Measurements from ENCODE around the gene PCCA. TPM values are rescaled to one million over a fixed set of nuclear protein-coding genes. Genes with fewer than 3 reads are reported as not detected.
"Not testable (repeated sequence)": the region's sequence is repeated elsewhere in the genome, so short reads cannot be mapped to it uniquely, and the experiment has no call there.

Gene PCCA
- total RNA-seq, 1 donor from 2014 or later, result 200 TPM

GRCh38 chr13:100512422-100512821 is 423.5 kb downstream of the PCCA start:
- DNase-seq, result no peak

DNA sequence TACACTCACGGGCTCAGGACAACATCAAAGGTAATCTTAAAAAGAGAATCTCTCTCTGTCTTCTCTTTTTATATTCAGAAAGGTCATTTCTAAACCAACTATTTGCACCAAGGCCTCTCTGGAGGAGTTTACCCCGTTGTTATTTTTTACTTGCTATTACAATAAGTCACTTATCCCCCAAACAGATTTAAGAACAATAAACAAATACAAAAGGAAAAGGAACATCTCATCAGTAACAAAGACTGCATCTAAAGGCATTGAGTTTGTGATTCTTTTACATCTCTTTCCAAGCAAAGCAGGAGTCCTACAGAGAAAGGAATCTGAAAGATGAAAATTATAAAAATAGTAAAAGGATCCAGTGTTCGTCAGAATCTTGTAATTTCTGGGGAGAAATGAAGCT is 424.3 kb downstream of the PCCA start:
- DNase-seq, result no peak

DNA sequence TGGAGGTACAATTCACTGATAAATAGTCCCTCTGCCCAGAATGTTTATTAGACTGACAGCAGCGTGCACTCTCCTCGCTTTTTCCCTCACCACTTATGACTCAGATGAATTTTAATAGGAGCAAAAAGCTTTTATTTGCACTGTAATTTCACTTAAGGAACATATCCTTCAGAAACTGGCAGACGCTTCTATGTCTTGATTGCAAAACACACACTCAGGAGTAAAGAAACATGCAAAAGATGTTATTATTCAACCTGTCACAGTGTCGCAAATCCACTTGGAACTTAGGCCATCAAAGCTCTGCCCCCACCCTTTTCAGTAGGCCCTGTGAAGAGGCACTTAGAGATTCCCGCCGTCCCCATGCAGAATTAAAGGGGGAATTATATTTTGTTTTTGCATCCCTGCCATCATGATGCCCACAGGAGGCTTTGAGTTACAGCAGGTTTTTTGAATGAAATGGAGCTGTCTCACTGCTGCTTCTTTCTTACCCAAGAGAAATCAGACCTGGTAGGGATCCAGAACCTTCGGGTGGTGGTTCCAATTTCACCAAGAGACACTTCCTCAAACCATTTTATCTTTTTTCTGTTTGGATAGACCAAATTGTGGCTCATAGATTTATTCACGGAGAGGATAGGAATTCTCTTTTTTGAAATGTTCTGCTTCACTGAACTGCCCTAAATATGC is 425.2 kb downstream of the PCCA start:
- DNase-seq, result no peak

DNA sequence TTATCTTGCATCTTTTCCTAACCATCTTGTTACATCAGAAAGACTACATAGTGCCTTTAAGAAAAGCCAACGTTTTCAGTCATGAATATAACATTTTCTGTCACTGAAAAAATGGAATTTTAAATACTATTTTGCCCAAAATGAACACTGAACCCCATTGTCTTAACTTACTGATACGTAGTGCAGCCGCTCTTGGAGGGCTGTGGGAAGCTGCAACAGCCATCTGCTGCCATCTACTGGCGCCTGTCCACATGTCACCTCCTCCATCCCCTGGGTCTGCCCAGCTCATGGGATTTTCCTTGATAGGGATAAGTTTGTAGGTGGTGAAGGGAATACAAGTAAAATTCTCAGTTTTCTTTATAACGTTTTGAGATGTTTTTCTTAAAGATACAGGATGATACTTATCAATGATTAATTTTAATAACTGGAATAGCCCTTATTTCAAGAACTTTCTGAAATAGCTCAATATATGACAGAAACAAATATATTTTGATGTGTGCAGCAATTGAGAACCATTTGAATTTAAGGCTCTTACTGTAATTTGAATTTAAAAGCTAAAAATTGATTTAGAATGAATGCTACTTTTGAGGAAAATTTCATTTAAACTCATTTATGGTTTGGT is 426.0 kb downstream of the PCCA start:
- DNase-seq, result peak; percentile 69

DNA sequence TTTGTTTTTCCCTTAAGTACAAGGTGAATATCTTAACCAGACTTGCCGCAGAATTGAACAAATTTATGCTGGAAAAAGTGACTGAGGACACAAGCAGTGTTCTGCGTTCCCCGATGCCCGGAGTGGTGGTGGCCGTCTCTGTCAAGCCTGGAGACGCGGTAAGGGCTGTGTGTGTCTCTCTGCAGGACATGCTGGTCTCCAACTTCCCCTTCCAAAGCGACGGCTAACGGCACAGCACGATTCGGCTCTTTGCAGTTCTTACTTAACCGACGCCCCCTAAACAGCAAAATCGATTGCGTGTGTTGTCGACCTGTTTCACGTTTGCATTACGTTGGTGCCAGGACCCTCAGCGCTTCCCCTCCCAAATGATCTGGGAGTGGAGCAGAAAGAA is 426.5 kb downstream of the PCCA start:
- no peak for DNase-seq

DNA sequence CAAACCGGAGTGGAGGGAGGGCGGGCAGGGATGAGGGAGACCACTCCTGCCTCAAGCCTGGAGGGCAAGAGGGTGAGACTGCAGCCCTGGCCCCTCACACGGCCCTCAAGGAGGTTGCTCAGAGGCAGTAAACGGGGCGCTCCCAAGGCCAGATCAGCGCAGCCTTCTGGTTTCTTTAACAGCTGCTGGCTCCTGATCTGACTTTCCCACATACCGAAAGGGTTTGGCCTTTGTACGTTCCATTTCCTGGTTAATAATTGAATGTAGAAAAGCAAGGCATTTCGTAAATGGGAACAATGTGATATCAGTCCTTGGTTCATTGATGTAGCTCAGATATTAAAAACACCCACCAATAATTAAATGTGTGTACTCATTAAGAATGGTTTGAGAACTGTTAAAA is 428.2 kb downstream of the PCCA start:
- DNase-seq, result no peak

GRCh38 chr13:100517728-100518127 is 428.8 kb downstream of the PCCA start:
- no peak for DNase-seq

GRCh38 chr13:100518394-100519062 is 429.6 kb downstream of the PCCA start:
- no peak for DNase-seq

GRCh38 chr13:100519626-100520025 is 430.7 kb downstream of the PCCA start:
- no peak for DNase-seq

- DNase-seq, result no peak
Measured at GRCh38 chr13:100520936-100521850, 432.3 kb downstream of the PCCA start.

- no peak for DNase-seq
Measured at GRCh38 chr13:100521851-100522617, 433.1 kb downstream of the PCCA start.

DNA sequence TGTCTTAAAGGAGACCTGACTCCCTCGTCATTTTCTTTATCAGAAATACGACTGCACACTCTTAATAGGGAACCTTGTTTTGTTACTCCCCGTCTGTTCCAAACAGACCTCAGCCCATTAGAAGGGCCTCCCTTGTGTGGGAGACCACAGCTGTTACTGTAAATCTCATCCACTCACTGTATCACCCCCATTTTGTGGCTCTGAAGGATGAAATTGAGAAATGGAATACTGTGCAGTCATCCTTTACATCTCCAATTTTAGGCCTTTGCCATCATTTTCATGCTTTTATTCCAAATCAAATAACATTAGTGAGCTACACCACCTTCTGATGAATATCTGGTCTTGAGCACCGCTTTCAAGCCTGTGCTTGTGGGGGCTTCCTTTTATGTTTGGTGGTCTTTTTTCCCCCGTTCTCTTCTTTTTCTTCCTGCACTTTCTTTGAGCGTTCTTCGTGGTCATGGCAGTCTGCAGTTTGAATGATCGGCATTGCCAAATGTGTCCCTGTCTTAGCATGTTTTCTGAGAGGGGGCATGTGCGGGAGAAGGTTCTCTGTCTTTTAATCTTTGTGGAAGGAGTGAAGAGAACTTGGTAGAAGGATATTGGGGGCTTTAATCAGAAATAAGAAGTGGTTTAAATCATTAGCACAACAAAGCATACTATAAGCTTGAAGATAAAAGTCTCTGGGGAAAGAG is 433.9 kb downstream of the PCCA start:
- no peak for DNase-seq

- no peak for DNase-seq
Measured at GRCh38 chr13:100523411-100523810, 434.5 kb downstream of the PCCA start.

GRCh38 chr13:100523981-100524386 is 435.1 kb downstream of the PCCA start:
- DNase-seq, result no peak

DNA sequence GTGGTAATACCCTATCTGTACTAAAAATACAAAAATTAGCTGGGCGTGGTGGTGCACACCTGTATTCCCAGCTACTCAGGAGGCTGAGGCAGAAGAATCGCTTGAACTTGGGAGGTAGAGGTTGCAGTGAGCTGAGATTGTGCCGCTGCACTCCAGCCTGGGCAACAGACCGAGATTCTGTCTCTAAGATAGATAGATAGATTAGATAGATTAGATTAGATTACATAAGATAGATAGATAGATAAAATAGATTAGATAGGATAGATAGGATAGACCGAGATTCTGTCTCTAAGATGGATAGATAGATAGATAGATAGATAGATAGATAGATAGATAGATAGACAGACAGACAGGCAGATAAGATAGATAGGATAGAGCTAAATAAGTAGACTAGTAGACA is 435.8 kb downstream of the PCCA start:
- DNase-seq, result not testable (repeated sequence)

DNA sequence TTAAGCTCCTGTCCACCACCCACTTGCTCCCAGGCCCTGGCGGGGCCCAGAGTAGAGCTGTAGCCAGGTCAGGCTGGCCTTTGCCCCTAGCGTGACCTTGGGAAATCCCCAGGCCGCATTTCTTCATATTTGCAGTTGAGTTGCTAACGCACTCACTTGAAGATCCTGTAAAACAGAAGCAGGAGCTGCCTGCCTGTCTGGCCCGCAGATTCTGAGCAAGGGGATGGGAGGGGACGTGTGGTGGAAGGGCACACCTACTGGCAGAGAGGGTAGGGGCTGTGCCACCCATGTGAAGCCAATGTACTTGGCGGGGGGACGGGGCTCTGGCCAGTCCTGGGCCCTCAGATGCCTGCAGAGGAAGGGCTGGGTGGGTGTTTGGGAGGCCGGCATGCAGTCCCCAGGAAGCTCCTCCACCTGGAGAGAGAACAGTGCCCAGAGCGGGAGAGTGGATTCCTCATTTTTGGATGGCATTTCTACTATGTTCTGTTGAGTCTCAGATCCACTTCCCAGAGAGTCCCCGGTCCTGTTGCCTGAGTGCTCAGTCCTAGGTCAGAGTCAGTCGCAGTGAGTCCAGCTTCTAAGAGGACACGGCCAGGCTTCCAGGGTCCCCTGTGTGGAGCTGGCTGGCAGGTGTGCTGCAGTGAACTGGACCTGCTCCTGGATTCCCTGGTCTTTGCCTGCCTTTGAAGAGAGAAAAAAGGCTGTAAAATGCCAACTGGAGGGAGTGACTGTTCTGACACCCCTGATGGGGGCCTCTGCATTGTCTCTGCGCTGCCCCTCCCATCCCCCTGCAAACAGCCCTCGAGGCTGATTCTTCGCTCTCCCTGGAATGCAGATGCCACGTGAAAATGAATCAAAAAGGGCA is 436.8 kb downstream of the PCCA start:
- DNase-seq, result no peak

- no peak for DNase-seq
Measured at GRCh38 chr13:100526318-100527000, 437.6 kb downstream of the PCCA start.

DNA sequence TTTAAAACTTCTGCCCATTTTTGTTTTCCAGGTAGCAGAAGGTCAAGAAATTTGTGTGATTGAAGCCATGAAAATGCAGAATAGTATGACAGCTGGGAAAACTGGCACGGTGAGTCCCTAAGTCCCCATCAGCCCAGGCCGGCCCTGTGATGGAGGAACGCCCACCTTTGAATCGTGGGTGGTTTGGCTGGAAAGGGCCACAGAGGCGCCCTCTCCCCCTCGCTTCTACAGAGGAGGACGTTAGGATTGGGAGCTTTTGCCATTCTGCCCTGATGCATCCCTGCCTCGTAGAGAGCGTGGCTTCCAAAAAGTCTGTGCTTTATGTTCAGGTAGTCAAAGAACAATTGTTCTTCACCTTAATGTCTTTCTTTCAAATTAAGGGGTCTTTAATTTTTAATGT is 438.8 kb downstream of the PCCA start:
- DNase-seq, result no peak

DNA sequence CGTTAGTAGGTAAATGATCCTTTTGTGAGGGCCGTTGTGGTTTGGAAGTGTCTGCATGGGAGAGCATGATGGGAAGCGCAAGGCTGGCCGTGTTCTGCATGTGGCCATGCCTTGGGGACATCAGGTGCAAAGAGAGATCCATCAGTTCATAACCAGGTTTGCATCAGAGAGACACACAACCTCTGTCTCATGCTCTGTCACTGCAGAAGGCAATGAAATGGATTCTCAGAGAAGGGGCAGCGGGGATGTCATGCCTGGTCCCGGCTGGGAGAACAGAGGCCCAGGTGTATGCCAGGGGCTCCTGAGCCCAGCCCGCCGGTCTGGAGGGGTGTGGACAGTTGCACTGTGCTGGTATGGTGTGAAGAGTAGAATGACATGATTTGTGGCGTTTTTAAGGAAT is 439.5 kb downstream of the PCCA start:
- no peak for DNase-seq

- DNase-seq, result no peak
Measured at GRCh38 chr13:100528820-100529219, 439.9 kb downstream of the PCCA start.
